ENCODE data around the gene RALBP1.

Gene RALBP1

GRCh38 chr18:9561759-9562158, 86.4 kb downstream of the RALBP1 start:
- Histone ChIP-seq H3K27me3 (ENCODE audit: control insufficient read depth, insufficient read depth, low read length) (no peaks in the 10 kb centered on the region), H3K36me3 (ENCODE audit: control insufficient read depth, insufficient read depth, low read length) (peaks cover 15% of the 10 kb centered on the region; the same call in 1 of the 2 replicates), H3K27ac (ENCODE audit: low read length) (no peak overlapping the region), H3K4me3 (ENCODE audit: low read length) (no peak overlapping the region), H3K4me1 (ENCODE audit: control insufficient read depth, insufficient read depth, low read length) (no peaks in the 10 kb centered on the region), H3K9me3 (ENCODE audit: control insufficient read depth, insufficient read depth, low read length) (no peaks in the 10 kb centered on the region)
- no peak for DNase-seq (ENCODE audit: low read depth, low spot score)
- no CpG with 5 or more reads among the region's 2 CpGs for WGBS (ENCODE audit: insufficient coverage, insufficient read length)

GRCh38 chr18:9562584-9562983, 87.3 kb downstream of the RALBP1 start:
- Histone ChIP-seq H3K4me1 (ENCODE audit: control insufficient read depth, insufficient read depth, low read length) (no peaks in the 10 kb centered on the region), H3K27ac (ENCODE audit: low read length) (no peak overlapping the region), H3K9me3 (ENCODE audit: control insufficient read depth, insufficient read depth, low read length) (no peaks in the 10 kb centered on the region), H3K36me3 (ENCODE audit: control insufficient read depth, insufficient read depth, low read length) (peaks cover 15% of the 10 kb centered on the region; the same call in 1 of the 2 replicates), H3K4me3 (ENCODE audit: low read length) (no peak overlapping the region), H3K27me3 (ENCODE audit: control insufficient read depth, insufficient read depth, low read length) (no peaks in the 10 kb centered on the region)
- WGBS (ENCODE audit: insufficient coverage, insufficient read length) = no CpG with 5 or more reads among the region's 4 CpGs
- DNase-seq (ENCODE audit: low read depth, low spot score) = no peak

GRCh38 chr18:9563331-9563730, 88.0 kb downstream of the RALBP1 start:
- Histone ChIP-seq H3K4me3 (ENCODE audit: low read length) (no peak overlapping the region), H3K27me3 (ENCODE audit: control insufficient read depth, insufficient read depth, low read length) (no peaks in the 10 kb centered on the region), H3K27ac (ENCODE audit: low read length) (no peak overlapping the region), H3K4me1 (ENCODE audit: control insufficient read depth, insufficient read depth, low read length) (no peaks in the 10 kb centered on the region), H3K36me3 (ENCODE audit: control insufficient read depth, insufficient read depth, low read length) (peaks cover 15% of the 10 kb centered on the region; the same call in 1 of the 2 replicates), H3K9me3 (ENCODE audit: control insufficient read depth, insufficient read depth, low read length) (no peaks in the 10 kb centered on the region)
- WGBS (ENCODE audit: insufficient coverage, insufficient read length) = no CpG with 5 or more reads among the region's 4 CpGs
- no peak for DNase-seq (ENCODE audit: low read depth, low spot score)

- H3K36me3 ChIP-seq (ENCODE audit: control insufficient read depth, insufficient read depth, low read length) = peaks cover 10% of the 10 kb centered on the region; the same call in 1 of the 2 replicates
- DNase-seq (ENCODE audit: low read depth, low spot score) = no peak
- H3K4me3 ChIP-seq (ENCODE audit: low read length) = no peak overlapping the region
- no peak overlapping the region for H3K27ac ChIP-seq (ENCODE audit: low read length)
- H3K27me3 ChIP-seq (ENCODE audit: control insufficient read depth, insufficient read depth, low read length) = no peaks in the 10 kb centered on the region
- no CpG with 5 or more reads among the region's 2 CpGs for WGBS (ENCODE audit: insufficient coverage, insufficient read length)
- no peaks in the 10 kb centered on the region for H3K9me3 ChIP-seq (ENCODE audit: control insufficient read depth, insufficient read depth, low read length)
- H3K4me1 ChIP-seq (ENCODE audit: control insufficient read depth, insufficient read depth, low read length) = no peaks in the 10 kb centered on the region
Observed at GRCh38 chr18:9565407-9565806, 90.1 kb downstream of the RALBP1 start.

GRCh38 chr18:9568186-9568585, 92.9 kb downstream of the RALBP1 start:
- no peak for DNase-seq (ENCODE audit: low read depth, low spot score)
- Histone ChIP-seq H3K4me1 (ENCODE audit: control insufficient read depth, insufficient read depth, low read length) (no peaks in the 10 kb centered on the region), H3K27ac (ENCODE audit: low read length) (no peak overlapping the region), H3K4me3 (ENCODE audit: low read length) (no peak overlapping the region), H3K27me3 (ENCODE audit: control insufficient read depth, insufficient read depth, low read length) (no peaks in the 10 kb centered on the region), H3K9me3 (ENCODE audit: control insufficient read depth, insufficient read depth, low read length) (no peaks in the 10 kb centered on the region), H3K36me3 (ENCODE audit: control insufficient read depth, insufficient read depth, low read length) (peaks cover 4% of the 10 kb centered on the region; the same call in 1 of the 2 replicates)

- Histone ChIP-seq H3K4me3 (ENCODE audit: low read length) (no peak overlapping the region), H3K9me3 (ENCODE audit: control insufficient read depth, insufficient read depth, low read length) (no peaks in the 10 kb centered on the region), H3K36me3 (ENCODE audit: control insufficient read depth, insufficient read depth, low read length) (peaks cover 4% of the 10 kb centered on the region; the same call in 1 of the 2 replicates), H3K27ac (ENCODE audit: low read length) (no peak overlapping the region), H3K27me3 (ENCODE audit: control insufficient read depth, insufficient read depth, low read length) (no peaks in the 10 kb centered on the region), H3K4me1 (ENCODE audit: control insufficient read depth, insufficient read depth, low read length) (no peaks in the 10 kb centered on the region)
- DNase-seq (ENCODE audit: low read depth, low spot score) = no peak
- WGBS (ENCODE audit: insufficient coverage, insufficient read length) = no CpG with 5 or more reads among the region's 8 CpGs
Observed at GRCh38 chr18:9569178-9569577, 93.9 kb downstream of the RALBP1 start.

GRCh38 chr18:9570255-9570654, 94.9 kb downstream of the RALBP1 start:
- H3K36me3 ChIP-seq (ENCODE audit: control insufficient read depth, insufficient read depth, low read length) = peaks cover 4% of the 10 kb centered on the region; the same call in 1 of the 2 replicates
- WGBS (ENCODE audit: insufficient coverage, insufficient read length) = no CpG with 5 or more reads among the region's 3 CpGs

GRCh38 chr18:9571546-9571945, 96.2 kb downstream of the RALBP1 start:
- DNase-seq (ENCODE audit: low read depth, low spot score) = no peak
- H3K27ac ChIP-seq (ENCODE audit: low read length) = no peak overlapping the region
- no peaks in the 10 kb centered on the region for H3K9me3 ChIP-seq (ENCODE audit: control insufficient read depth, insufficient read depth, low read length)
- peaks cover 2% of the 10 kb centered on the region; the same call in 1 of the 2 replicates for H3K4me1 ChIP-seq (ENCODE audit: control insufficient read depth, insufficient read depth, low read length)
- no CpG with 5 or more reads among the region's 3 CpGs for WGBS (ENCODE audit: insufficient coverage, insufficient read length)
- H3K4me3 ChIP-seq (ENCODE audit: low read length) = no peak overlapping the region
- H3K27me3 ChIP-seq (ENCODE audit: control insufficient read depth, insufficient read depth, low read length) = no peaks in the 10 kb centered on the region
- H3K36me3 ChIP-seq (ENCODE audit: control insufficient read depth, insufficient read depth, low read length) = no peaks in the 10 kb centered on the region; the same call in 1 of the 2 replicates

More at GRCh38 chr18:9570255-9570654, 94.9 kb downstream of the RALBP1 start:
- Histone ChIP-seq H3K4me1 (ENCODE audit: control insufficient read depth, insufficient read depth, low read length) (peaks cover 2% of the 10 kb centered on the region; the same call in 1 of the 2 replicates), H3K4me3 (ENCODE audit: low read length) (no peak overlapping the region), H3K27ac (ENCODE audit: low read length) (no peak overlapping the region), H3K27me3 (ENCODE audit: control insufficient read depth, insufficient read depth, low read length) (no peaks in the 10 kb centered on the region), H3K9me3 (ENCODE audit: control insufficient read depth, insufficient read depth, low read length) (no peaks in the 10 kb centered on the region)
- no peak for DNase-seq (ENCODE audit: low read depth, low spot score)

GRCh38 chr18:9574473-9575115, 99.3 kb downstream of the RALBP1 start:
- Histone ChIP-seq H3K27me3 (ENCODE audit: control insufficient read depth, insufficient read depth, low read length) (no peaks in the 10 kb centered on the region), H3K36me3 (ENCODE audit: control insufficient read depth, insufficient read depth, low read length) (no peaks in the 10 kb centered on the region; the same call in 1 of the 2 replicates), H3K9me3 (ENCODE audit: control insufficient read depth, insufficient read depth, low read length) (no peaks in the 10 kb centered on the region), H3K4me1 (ENCODE audit: control insufficient read depth, insufficient read depth, low read length) (peaks cover 2% of the 10 kb centered on the region; the same call in 1 of the 2 replicates), H3K4me3 (ENCODE audit: low read length) (no peak overlapping the region), H3K27ac (ENCODE audit: low read length) (no peak overlapping the region)
- DNase-seq (ENCODE audit: low read depth, low spot score) = no peak
- WGBS (ENCODE audit: insufficient coverage, insufficient read length) = no CpG with 5 or more reads among the region's 7 CpGs

- no peak overlapping the region for H3K27ac ChIP-seq (ENCODE audit: low read length)
Observed at GRCh38 chr18:9575558-9575957, 100.2 kb downstream of the RALBP1 start.

GRCh38 chr18:9577361-9577760, 102.0 kb downstream of the RALBP1 start:
- Histone ChIP-seq H3K27me3 (ENCODE audit: control insufficient read depth, insufficient read depth, low read length) (no peaks in the 10 kb centered on the region), H3K9me3 (ENCODE audit: control insufficient read depth, insufficient read depth, low read length) (no peaks in the 10 kb centered on the region), H3K27ac (ENCODE audit: low read length) (no peak overlapping the region), H3K4me3 (ENCODE audit: low read length) (no peak overlapping the region), H3K36me3 (ENCODE audit: control insufficient read depth, insufficient read depth, low read length) (no peaks in the 10 kb centered on the region), H3K4me1 (ENCODE audit: control insufficient read depth, insufficient read depth, low read length) (peaks cover 2% of the 10 kb centered on the region; the same call in 1 of the 2 replicates)
- no CpG with 5 or more reads among the region's 9 CpGs for WGBS (ENCODE audit: insufficient coverage, insufficient read length)
- DNase-seq (ENCODE audit: low read depth, low spot score) = no peak

More at GRCh38 chr18:9575558-9575957, 100.2 kb downstream of the RALBP1 start:
- Histone ChIP-seq H3K9me3 (ENCODE audit: control insufficient read depth, insufficient read depth, low read length) (no peaks in the 10 kb centered on the region), H3K27me3 (ENCODE audit: control insufficient read depth, insufficient read depth, low read length) (no peaks in the 10 kb centered on the region), H3K36me3 (ENCODE audit: control insufficient read depth, insufficient read depth, low read length) (no peaks in the 10 kb centered on the region), H3K4me1 (ENCODE audit: control insufficient read depth, insufficient read depth, low read length) (peaks cover 2% of the 10 kb centered on the region; the same call in 1 of the 2 replicates), H3K4me3 (ENCODE audit: low read length) (no peak overlapping the region)
- no CpG with 5 or more reads among the region's 5 CpGs for WGBS (ENCODE audit: insufficient coverage, insufficient read length)
- DNase-seq (ENCODE audit: low read depth, low spot score) = peak; percentile 20
